ENCODE data around the gene ZNF487.

ZNF487 gene

GRCh38 chr10:43408331-43408709, 28.6 kb upstream of the ZNF487 start:
- Histone ChIP-seq H3K4me3 (ENCODE audit: low read depth, low read length) (peak overlapping the region; percentile 65), H3K9me3 (no peaks in the 10 kb centered on the region), H3K27me3 (no peaks in the 10 kb centered on the region), H3K4me1 (no peaks in the 10 kb centered on the region; the same call in 1 of the 2 replicates), H3K36me3 (peaks cover 15% of the 10 kb centered on the region)
- no peak for DNase-seq
- TF ChIP-seq, protein P1, sequence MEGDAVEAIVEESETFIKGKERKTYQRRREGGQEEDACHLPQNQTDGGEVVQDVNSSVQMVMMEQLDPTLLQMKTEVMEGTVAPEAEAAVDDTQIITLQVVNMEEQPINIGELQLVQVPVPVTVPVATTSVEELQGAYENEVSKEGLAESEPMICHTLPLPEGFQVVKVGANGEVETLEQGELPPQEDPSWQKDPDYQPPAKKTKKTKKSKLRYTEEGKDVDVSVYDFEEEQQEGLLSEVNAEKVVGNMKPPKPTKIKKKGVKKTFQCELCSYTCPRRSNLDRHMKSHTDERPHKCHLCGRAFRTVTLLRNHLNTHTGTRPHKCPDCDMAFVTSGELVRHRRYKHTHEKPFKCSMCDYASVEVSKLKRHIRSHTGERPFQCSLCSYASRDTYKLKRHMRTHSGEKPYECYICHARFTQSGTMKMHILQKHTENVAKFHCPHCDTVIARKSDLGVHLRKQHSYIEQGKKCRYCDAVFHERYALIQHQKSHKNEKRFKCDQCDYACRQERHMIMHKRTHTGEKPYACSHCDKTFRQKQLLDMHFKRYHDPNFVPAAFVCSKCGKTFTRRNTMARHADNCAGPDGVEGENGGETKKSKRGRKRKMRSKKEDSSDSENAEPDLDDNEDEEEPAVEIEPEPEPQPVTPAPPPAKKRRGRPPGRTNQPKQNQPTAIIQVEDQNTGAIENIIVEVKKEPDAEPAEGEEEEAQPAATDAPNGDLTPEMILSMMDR (IDR thresholded peaks at IDR 0.05; ENCODE audit: low read depth, low read length): no peak

GRCh38 chr10:43408710-43409384, 28.1 kb upstream of the ZNF487 start, which contains the start of gene HNRNPF:
Gene HNRNPF (minus strand): TSS chr10:43409186. CDS start chr10:43387884, 21,302 bp downstream.
- no peaks in the 10 kb centered on the region for H3K27me3 ChIP-seq
- TF ChIP-seq, protein P1 (IDR thresholded peaks at IDR 0.05; ENCODE audit: low read depth, low read length): no peak
- no peaks in the 10 kb centered on the region for H3K4me1 ChIP-seq
- H3K4me3 ChIP-seq (ENCODE audit: low read depth, low read length): peak within 1 kb of the TSS; percentile 65
- DNase-seq: peak; percentile 93
- peaks cover 9% of the 10 kb centered on the region for H3K36me3 ChIP-seq
- H3K9me3 ChIP-seq: no peaks in the 10 kb centered on the region

DNA sequence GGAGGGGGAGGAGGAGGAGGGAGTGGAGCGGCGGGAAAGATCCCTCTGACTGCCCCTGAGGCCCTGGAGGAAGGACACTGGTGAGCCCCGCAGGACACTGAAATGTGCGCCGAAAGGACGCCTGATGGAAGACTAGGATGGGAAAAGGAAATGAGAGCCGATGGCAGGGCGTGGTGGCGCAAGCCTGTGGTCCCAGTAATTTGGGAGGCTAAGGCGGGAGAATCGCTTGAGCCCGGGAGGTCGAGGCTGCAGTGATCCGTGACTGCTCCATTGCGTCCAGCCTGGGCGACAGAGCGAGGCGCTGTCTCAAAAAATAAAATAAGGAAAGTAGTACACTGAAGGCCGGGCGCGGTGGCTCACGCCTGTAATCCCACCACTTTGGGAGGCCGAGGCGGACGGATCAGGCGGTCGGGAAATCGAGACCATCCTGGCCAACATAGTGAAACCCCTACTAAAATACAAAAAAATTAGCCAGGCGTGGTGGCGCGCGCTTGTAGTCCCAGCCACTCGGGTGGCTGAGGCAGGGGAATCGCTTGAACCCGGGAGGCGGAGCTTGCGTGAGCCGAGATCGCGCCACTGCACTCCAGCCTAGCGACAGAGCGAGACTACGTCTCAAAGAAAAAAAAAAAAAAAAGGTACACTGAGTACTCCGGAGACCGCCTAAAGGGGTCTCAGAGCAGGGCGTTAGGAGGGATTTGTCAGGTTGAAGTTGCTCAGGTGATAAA, 27.4 kb upstream of the ZNF487 start:
- no peaks in the 10 kb centered on the region for H3K4me1 ChIP-seq
- H3K4me3 ChIP-seq (ENCODE audit: low read depth, low read length): peak overlapping the region; percentile 26; the same call in 1 of the 2 replicates
- DNase-seq: no peak
- no peaks in the 10 kb centered on the region for H3K9me3 ChIP-seq
- TF ChIP-seq, protein P1 (IDR thresholded peaks at IDR 0.05; ENCODE audit: low read depth, low read length): no peak
- no peaks in the 10 kb centered on the region for H3K27me3 ChIP-seq
- H3K36me3 ChIP-seq: peaks cover 7% of the 10 kb centered on the region; the same call in 1 of the 2 replicates

DNA sequence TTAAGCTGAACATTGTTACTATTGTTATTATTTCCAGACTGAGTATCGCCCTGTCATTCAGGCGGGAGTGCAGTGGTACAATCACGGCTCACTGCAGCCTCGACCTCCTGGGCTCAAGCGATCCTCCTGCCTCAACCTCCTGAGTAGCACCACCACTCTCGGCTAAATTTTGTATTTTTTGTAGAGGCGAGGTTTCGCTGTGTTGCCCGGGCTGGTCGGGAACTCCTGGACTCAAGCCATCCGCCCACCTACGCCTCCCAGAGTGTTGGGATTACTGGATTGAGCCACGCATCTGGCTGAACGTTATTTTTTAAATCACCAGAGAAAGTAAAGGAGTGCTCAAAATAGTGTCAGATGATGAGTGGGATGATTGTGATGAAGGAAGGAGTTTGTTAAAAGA, 26.6 kb upstream of the ZNF487 start:
- no peaks in the 10 kb centered on the region for H3K27me3 ChIP-seq
- peaks cover 4% of the 10 kb centered on the region; the same call in 1 of the 2 replicates for H3K36me3 ChIP-seq
- H3K4me3 ChIP-seq (ENCODE audit: low read depth, low read length): no peak overlapping the region
- no peaks in the 10 kb centered on the region for H3K9me3 ChIP-seq
- TF ChIP-seq, protein P1 (IDR thresholded peaks at IDR 0.05; ENCODE audit: low read depth, low read length): no peak
- DNase-seq: no peak
- no peaks in the 10 kb centered on the region for H3K4me1 ChIP-seq

DNA sequence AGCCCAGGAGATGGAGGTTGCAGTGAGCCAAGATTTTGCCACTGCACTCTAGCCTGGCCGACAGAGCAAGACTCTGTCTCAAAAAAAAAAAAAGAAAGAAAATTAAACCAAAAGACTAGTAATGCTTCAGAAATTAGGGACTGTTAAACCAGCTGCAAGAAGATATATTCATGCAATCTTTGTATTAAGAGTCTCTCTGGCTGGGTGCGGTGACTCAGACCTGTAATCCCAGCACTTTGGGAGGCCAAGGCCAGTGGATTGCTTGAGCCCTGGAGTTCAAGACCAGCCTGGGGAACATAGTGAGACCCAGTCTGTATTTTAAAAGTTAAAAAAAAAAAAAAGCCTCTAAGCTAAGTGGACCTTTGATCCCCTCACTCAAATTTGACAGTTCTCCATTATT, 25.4 kb upstream of the ZNF487 start:
- no peaks in the 10 kb centered on the region for H3K27me3 ChIP-seq
- TF ChIP-seq, protein P1 (IDR thresholded peaks at IDR 0.05; ENCODE audit: low read depth, low read length): no peak
- no peak for DNase-seq
- no peaks in the 10 kb centered on the region for H3K9me3 ChIP-seq
- H3K36me3 ChIP-seq: no peaks in the 10 kb centered on the region
- no peaks in the 10 kb centered on the region for H3K4me1 ChIP-seq
- H3K4me3 ChIP-seq (ENCODE audit: low read depth, low read length): no peak overlapping the region

- H3K4me3 ChIP-seq (ENCODE audit: low read depth, low read length): no peak overlapping the region
- no peaks in the 10 kb centered on the region for H3K36me3 ChIP-seq
- TF ChIP-seq, protein P1 (IDR thresholded peaks at IDR 0.05; ENCODE audit: low read depth, low read length): no peak
- DNase-seq: no peak
- H3K9me3 ChIP-seq: no peaks in the 10 kb centered on the region
- H3K4me1 ChIP-seq: no peaks in the 10 kb centered on the region
- no peaks in the 10 kb centered on the region for H3K27me3 ChIP-seq
These were observed 21.4 kb upstream of the ZNF487 start for GRCh38 chr10:43415544-43415943.

Data from BE2C (cell line).